IPS DF 6.9 (cell line): Measurements from ENCODE around the gene PUS1.
"Not testable (repeated sequence)": the region's sequence is repeated elsewhere in the genome, so short reads cannot be mapped to it uniquely, and the experiment has no call there.

Experiments used
- DNase-seq: peaks from one replicate; pipeline ENCODE4 v3.0.0-alpha.2; 2013; ENCODE audit warnings: low read depth, low spot score
- H3K27ac ChIP-seq: one replicate; pipeline ENCODE4 v1.5.1; 2013; ENCODE audit warnings: low read length, control low read depth
- H3K27me3 ChIP-seq: 2 replicates; pipeline ENCODE4 v1.6.1; 2013; ENCODE audit warnings: mild to moderate bottlenecking, low read length; ENCODE audit not compliant: control insufficient read depth, insufficient read depth
- H3K36me3 ChIP-seq: 2 replicates; pipeline ENCODE4 v1.6.1; 2013; ENCODE audit warnings: low read length; ENCODE audit not compliant: control insufficient read depth, insufficient read depth
- H3K4me1 ChIP-seq: 2 replicates; pipeline ENCODE4 v1.6.1; 2013; ENCODE audit warnings: low read length; ENCODE audit not compliant: control insufficient read depth, insufficient read depth
- H3K4me3 ChIP-seq: 2 replicates; pipeline ENCODE4 v1.5.1; 2013; ENCODE audit warnings: mild to moderate bottlenecking, low read length
- H3K9me3 ChIP-seq: 2 replicates; pipeline ENCODE4 v1.6.1; 2013; ENCODE audit warnings: low read length, inconsistent platforms; ENCODE audit not compliant: control insufficient read depth, insufficient read depth
- WGBS: extraction: QIAGEN DNeasy Blood & Tissue Kit; methylation state at CpG from one replicate; pipeline ENCODE4 v1.1.7; 2013; ENCODE audit warnings: mixed read lengths, missing lambda C conversion rate; ENCODE audit not compliant: insufficient read length, insufficient coverage; 5-methylcytosine and 5-hydroxymethylcytosine counted together

Gene PUS1

DNA sequence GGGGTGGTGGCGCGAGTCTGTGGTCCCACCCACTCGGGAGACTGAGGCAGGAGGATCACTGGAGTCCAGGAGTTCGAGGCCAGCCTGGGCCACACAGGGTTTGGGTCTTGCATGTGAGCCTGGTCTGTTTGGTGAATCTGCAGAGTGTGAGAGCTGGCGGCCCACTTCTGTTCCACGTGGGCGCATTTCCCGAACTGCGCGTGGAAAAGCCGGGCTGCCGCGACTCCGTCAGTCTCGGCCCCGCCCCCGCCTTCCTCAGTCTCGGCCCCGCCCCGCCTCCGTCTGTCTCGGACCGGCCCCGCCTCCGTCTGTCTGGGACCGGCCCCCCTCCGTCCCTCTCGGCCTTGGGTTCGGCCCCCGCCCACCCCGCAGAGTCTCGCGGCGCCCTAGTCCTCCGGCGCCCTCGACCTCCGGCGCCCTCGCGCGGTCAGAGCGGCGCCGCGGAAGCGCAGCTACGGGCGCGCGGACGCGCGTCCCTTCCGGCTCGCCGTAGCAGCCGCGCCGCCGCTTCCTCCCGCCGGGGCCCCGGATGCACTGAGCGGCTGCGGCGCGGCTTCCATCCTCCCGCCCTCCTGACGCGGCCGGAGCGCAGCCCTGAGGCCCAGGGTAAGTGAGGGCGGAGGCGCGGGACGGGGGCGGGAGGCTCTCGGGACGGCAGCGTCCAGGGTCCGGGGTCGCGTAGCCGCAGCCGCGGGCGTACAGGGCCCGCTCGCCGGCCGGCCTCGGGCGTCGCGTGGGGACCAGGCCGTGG lies 20.5 kb downstream of the PUS1 start, which contains the start of gene EP400:
Gene EP400 (plus strand): TSS at position 512 of the 751 bp plus-strand sequence. CDS start 10,678 bp downstream, outside the sequence.
- Histone ChIP-seq H3K27me3 (no peaks in the 10 kb centered on the region), H3K36me3 (peaks cover 4% of the 10 kb centered on the region), H3K27ac (no peak within 1 kb of the TSS), H3K9me3 (no peaks in the 10 kb centered on the region), H3K4me3 (peak within 1 kb of the TSS; percentile 86), H3K4me1 (peaks cover 3% of the 10 kb centered on the region; the same call in 1 of the 2 replicates)
- DNase-seq = peak; percentile 70
- no CpG with 5 or more reads among the region's 97 CpGs for WGBS

DNA sequence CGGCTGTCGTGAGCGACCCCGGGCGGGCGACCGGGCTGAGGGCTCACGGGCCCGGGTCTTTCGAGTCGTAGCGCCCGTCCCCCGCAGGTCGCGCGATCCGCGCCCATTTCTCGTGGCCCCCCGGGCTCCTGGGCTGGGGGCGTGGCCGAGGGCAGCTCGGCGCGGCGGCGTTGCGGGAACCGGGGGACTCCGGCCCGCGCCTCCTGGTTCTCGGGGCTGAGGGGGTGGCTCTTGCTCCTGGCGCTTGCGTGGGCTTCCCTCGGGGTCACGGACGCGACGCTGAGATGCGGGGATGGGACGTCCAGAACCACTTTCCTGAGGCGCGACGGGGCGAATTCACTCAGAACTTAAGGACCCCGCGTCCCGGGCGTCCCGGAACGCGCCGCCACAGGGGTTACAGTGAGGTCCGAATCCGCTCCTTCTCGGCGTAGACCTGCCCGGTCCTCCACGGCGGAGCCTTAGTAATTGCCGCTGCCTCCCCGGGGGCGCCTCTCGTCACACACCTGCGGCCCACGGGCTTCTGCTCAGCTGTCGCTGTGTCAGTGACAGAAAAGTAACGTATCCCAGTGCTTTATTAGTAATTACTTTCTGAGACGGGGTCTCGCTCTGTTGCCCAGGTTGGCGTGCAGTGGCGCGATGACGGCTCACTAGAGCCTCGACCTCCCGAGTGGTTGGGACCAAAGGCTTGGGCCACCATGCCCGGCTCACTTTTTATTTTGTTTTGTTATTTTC lies 21.3 kb downstream of the PUS1 start:
- DNase-seq = no peak
- H3K36me3 ChIP-seq = no peaks in the 10 kb centered on the region; the same call in 1 of the 2 replicates

DNA sequence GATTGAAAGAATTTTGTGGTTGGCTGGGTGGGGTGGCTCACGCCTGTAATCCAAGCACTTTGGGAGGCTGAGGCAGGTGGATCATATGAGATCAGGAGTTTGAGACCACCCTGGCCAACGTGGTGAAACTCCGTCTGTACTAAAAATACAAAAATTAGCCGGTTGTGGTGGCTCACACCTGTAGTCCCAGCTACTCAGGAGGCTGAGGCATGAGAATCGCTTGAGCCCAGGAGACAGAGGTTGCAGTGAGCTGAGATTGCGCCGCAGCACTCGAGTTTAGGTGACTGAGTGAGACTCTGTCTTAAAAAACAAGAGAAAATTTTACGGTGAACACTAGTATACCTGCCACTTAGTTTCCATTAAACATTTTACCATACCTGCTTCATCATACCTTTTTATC lies 24.7 kb downstream of the PUS1 start:
- not testable (repeated sequence) for H3K9me3 ChIP-seq, H3K27ac ChIP-seq, DNase-seq, H3K36me3 ChIP-seq, H3K27me3 ChIP-seq, H3K4me1 ChIP-seq, H3K4me3 ChIP-seq
- WGBS = no CpG with 5 or more reads among the region's 9 CpGs

More for the DNA sequence above, 21.3 kb downstream of the PUS1 start:
- H3K4me1 ChIP-seq = peaks cover 3% of the 10 kb centered on the region; the same call in 1 of the 2 replicates
- WGBS = no CpG with 5 or more reads among the region's 79 CpGs
- H3K9me3 ChIP-seq = no peaks in the 10 kb centered on the region
- H3K27me3 ChIP-seq = no peaks in the 10 kb centered on the region
- H3K4me3 ChIP-seq = peak overlapping the region; percentile 86
- no peak overlapping the region for H3K27ac ChIP-seq

DNA sequence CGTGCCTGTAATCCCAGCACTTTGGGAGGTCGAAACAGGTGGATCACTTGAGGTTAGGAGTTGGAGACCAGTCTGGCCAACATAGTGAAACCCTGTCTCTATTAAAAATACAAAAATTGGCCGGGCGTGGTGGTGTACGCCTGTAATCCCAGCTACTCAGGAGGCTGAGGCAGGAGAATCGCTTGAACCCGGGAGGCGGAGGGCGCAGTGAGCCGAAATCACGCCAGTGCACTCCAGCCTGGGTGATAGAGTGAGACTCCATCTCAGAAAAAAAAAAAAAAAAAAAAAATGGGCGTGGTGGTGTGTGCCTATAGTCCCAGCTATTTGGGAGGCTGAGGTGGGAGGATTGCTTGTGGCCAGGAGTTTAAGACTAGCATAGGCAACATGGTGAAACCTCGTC lies 25.4 kb downstream of the PUS1 start:
- H3K4me1 ChIP-seq = not testable (repeated sequence)
- no CpG with 5 or more reads among the region's 13 CpGs for WGBS

DNA sequence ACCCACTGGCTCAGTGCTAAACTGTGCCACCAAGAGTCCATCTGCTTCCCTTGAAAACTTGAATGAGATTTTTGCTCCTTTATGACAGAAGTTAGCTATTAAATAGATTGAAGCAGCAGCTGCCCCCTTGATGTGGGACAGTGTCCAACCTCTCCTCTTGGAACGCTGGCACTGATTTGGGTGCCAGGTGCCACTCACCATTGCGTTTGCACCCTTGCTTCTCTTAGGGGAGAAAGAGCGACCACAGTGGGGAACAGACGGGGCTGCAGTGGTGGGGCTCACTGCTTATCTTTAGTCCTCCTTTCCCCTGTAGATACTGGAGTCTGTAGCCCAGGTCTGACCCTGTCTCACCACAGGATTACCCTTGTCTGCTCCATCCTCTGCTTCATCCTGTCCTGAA lies 30.0 kb downstream of the PUS1 start:
- no peak for DNase-seq
- no CpG with 5 or more reads among the region's 4 CpGs for WGBS
- Histone ChIP-seq H3K36me3 (peaks cover 3% of the 10 kb centered on the region; the same call in 1 of the 2 replicates), H3K9me3 (no peaks in the 10 kb centered on the region), H3K27ac (no peak overlapping the region), H3K4me1 (no peaks in the 10 kb centered on the region), H3K4me3 (no peak overlapping the region), H3K27me3 (no peaks in the 10 kb centered on the region)

More for the DNA sequence above, 25.4 kb downstream of the PUS1 start:
- H3K36me3 ChIP-seq, H3K9me3 ChIP-seq, DNase-seq, H3K27ac ChIP-seq, H3K27me3 ChIP-seq, H3K4me3 ChIP-seq: not testable (repeated sequence)

DNA sequence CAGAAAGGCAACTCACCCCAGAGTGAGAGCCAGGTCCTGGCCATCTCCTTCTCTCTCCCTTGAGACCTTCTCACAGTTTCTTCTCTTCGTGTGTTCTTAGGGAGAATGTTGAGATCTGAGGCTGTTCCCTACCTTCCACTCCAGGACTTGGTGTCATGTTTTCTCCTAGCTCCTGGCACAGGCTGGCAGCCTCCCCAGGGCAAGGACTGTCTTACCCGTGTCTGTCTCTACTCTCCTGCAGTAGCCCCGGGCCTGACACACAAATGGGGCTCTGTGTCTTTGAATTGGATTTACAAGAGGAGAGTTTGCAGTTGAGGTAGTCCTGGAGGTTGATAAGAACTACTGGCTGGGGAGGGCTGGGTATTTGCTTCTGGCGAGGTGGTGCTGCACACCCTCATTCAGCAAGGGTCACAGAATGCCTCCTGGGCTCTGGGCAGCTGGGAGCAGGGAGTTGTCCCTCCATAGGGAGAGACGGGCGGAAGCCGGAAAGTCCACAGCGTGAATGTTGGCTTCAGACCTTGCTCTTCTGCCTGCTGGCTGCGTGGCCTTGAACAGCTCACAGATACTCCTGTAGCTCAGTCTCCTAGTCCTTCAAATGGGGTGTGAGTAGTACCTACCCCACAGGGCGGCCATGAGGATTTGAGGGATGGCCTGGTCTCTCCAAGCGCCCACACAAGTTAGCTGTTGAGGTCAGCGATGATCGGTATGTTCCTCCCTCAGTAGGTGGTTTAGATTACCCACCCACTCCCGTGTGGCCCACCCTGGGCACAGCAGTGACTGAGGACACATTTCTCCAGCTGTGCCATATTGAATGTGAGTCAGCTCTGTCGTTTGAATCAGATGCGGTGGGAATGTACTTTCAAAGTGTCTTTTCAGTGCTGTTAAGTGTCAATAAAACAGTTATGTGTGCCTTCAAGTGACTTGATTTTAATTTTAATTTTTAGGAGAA lies 30.8 kb downstream of the PUS1 start:
- Histone ChIP-seq H3K27ac (no peak overlapping the region), H3K36me3 (peaks cover 3% of the 10 kb centered on the region; the same call in 1 of the 2 replicates), H3K9me3 (no peaks in the 10 kb centered on the region), H3K4me3 (no peak overlapping the region), H3K4me1 (no peaks in the 10 kb centered on the region), H3K27me3 (no peaks in the 10 kb centered on the region)
- DNase-seq = no peak
- WGBS = no CpG with 5 or more reads among the region's 16 CpGs

DNA sequence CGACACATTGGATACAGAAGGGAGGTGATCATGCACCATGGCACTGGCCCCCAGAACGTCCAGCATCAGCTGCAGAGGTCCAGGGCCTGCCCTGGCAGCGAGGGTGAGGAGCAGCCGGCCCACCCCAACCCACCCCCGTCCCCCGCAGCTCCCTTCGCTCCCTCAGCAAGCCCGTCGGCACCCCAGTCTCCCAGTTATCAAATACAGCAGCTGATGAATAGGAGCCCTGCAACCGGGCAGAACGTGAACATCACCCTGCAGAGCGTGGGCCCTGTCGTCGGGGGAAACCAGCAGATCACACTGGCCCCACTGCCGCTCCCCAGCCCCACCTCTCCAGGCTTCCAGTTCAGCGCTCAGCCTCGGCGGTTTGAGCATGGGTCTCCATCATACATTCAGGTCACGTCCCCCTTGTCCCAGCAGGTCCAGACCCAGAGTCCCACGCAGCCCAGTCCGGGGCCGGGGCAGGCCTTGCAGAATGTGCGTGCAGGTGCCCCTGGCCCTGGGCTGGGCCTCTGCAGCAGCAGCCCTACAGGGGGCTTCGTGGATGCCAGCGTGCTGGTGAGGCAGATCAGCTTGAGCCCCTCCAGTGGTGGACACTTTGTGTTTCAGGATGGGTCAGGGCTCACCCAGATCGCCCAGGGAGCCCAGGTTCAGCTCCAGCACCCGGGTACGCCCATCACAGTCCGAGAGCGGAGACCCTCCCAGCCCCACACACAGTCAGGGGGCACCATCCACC lies 31.7 kb downstream of the PUS1 start:
- H3K36me3 ChIP-seq, H3K27ac ChIP-seq, H3K4me1 ChIP-seq, H3K9me3 ChIP-seq, DNase-seq, H3K4me3 ChIP-seq, H3K27me3 ChIP-seq: not testable (repeated sequence)
- no CpG with 5 or more reads among the region's 30 CpGs for WGBS

DNA sequence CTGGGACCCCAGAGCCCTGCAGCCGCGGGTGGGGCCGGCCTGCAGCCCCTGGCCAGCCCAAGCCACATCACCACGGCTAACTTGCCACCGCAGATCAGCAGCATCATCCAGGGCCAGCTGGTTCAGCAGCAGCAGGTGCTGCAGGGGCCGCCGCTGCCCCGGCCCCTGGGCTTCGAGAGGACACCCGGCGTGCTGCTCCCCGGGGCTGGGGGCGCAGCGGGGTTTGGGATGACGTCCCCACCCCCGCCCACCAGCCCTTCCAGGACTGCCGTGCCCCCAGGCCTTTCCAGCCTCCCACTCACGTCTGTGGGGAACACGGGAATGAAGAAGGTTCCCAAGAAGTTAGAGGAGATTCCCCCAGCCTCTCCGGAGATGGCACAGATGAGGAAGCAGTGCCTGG lies 32.3 kb downstream of the PUS1 start:
- not testable (repeated sequence) for DNase-seq, H3K27me3 ChIP-seq, H3K27ac ChIP-seq, H3K9me3 ChIP-seq, H3K36me3 ChIP-seq, H3K4me3 ChIP-seq, H3K4me1 ChIP-seq
- WGBS = no CpG with 5 or more reads among the region's 20 CpGs

DNA sequence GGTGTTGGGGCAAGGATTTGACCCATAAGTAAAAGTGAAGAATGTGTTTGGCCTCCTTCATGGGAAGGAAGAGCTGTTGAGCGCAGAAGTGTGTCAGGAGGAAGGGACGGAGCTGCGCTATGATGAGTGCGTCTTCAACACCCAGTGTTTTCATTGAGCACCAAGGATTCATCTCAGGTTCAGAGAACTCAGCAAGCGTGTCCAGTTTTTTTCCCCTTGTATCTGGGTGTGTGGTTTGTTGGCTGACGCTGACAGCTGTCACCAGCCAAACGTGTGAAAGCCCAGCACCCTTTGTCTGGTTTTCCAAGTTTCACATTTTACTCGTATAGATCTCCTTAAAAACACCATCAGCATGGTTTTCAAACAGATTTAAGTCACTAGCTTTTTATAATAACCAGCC lies 33.0 kb downstream of the PUS1 start:
- no peak for DNase-seq
- Histone ChIP-seq H3K27ac (no peak overlapping the region), H3K27me3 (no peaks in the 10 kb centered on the region), H3K4me1 (no peaks in the 10 kb centered on the region), H3K36me3 (peaks cover 3% of the 10 kb centered on the region; the same call in 1 of the 2 replicates), H3K9me3 (no peaks in the 10 kb centered on the region), H3K4me3 (no peak overlapping the region)
- WGBS = no CpG with 5 or more reads among the region's 8 CpGs
